K562 (cell line): ENCODE measurements around the gene ARHGEF3. TPM values are rescaled to one million over a fixed set of nuclear protein-coding genes. Genes with fewer than 3 reads are reported as not detected.

Experiments used
- ATAC-seq: fragments of 200-7000 bp; cut with Tn5 transposase; 3 replicates; pipeline ENCODE4 v1.9.1; 2020; ENCODE audit warnings: moderate library complexity
- BruUV-seq: library from RNA; stranded (reverse); fragments of 400-500 nt; replicated peaks from 2 replicates; lab custom pipeline; 2021; lab: Mats Ljungman, UMichigan
- CTCF ChIA-PET: fragments of 300-600 bp; formaldehyde crosslinking; extraction: SDS; loops from one replicate; lab custom pipeline; 2021; ENCODE audit warnings: low intra/inter-chr PET ratio; lab: Yijun Ruan, JAX
- POLR2A ChIA-PET: fragments of 300-600, 350-650 bp; sonication (Branson Sonifier 250); formaldehyde crosslinking; extraction: SDS; loops from one replicate; lab custom pipeline; 2021; ENCODE audit warnings: antibody characterized with exemption, inconsistent platforms; lab: Yijun Ruan, JAX
- DNase-seq, 4 experiments: peaks; one replicate each; pipeline versions ENCODE4 v3.0.0 to v3.0.0-alpha.2; 2011 to 2018; ENCODE audit warnings: low spot score in 3 of 4, mixed read lengths in 3 of 4; ENCODE audit errors: extremely low read depth in 1 of 4
- FAIRE-seq: peaks from 2 replicates; lab custom pipeline; 2011; peaks lifted over from hg19 to GRCh38; lab: Jason Lieb, UNC
- H2AFZ ChIP-seq: 2 replicates; pipeline ENCODE4 v1.6.0; 2011; ENCODE audit warnings: low read depth, low read length, control low read depth, inconsistent platforms
- H3K27ac ChIP-seq: fragments of 200-600 bp; 3 replicates; pipeline ENCODE4 v1.8.0; 2011; ENCODE audit warnings: low read depth, mild to moderate bottlenecking, control low read depth, inconsistent platforms, low read length, moderate library complexity, mixed read lengths; ENCODE audit errors: extremely low read depth
- H3K27me3 ChIP-seq, 2 experiments: fragments of 300-600 bp in 1 of 2; 2 replicates in 1 of 2; 3 replicates in 1 of 2; pipeline versions ENCODE4 v1.6.0 to v1.8.0; 2011; ENCODE audit warnings: inconsistent platforms in 2 of 2, low read length in 2 of 2, mild to moderate bottlenecking in 1 of 2, mixed read lengths in 1 of 2, moderate library complexity in 1 of 2; ENCODE audit not compliant: control insufficient read depth in 2 of 2, insufficient read depth in 2 of 2
- H3K36me3 ChIP-seq: fragments of 300-600 bp; 3 replicates; pipeline ENCODE4 v1.8.0; 2011; ENCODE audit warnings: mild to moderate bottlenecking, low read length, inconsistent platforms; ENCODE audit not compliant: control insufficient read depth, insufficient read depth
- H3K4me1 ChIP-seq, 2 experiments: fragments of 200-600 bp in 1 of 2; replicated peaks in 1 of 2; 2 replicates in 1 of 2; 3 replicates in 1 of 2; pipeline versions ENCODE4 v1.5.1 to v1.8.0; 2011; ENCODE audit warnings: inconsistent platforms in 2 of 2, low read length in 2 of 2, mild to moderate bottlenecking in 1 of 2, mixed read lengths in 1 of 2, moderate library complexity in 1 of 2; ENCODE audit not compliant: control insufficient read depth in 2 of 2, insufficient read depth in 2 of 2
- H3K4me2 ChIP-seq: 2 replicates; pipeline ENCODE4 v1.6.1; 2011; ENCODE audit warnings: low read length, control low read depth, inconsistent platforms, mixed read lengths; ENCODE audit not compliant: insufficient read depth
- H3K4me3 ChIP-seq: fragments of 200-600 bp; sonication (generic), shearing (Covaris generic); 2 replicates; pipeline ENCODE4 v1.5.1; 2016; ENCODE audit warnings: control low read depth, inconsistent platforms
- H3K79me2 ChIP-seq: fragments of 200-600 bp; 3 replicates; pipeline ENCODE4 v1.8.0; 2011; ENCODE audit warnings: low read length, inconsistent platforms; ENCODE audit not compliant: control insufficient read depth, insufficient read depth
- H3K9ac ChIP-seq, 2 experiments: 2 replicates each; pipeline versions ENCODE4 v1.6.0 to v1.6.1; 2011; ENCODE audit warnings: low read depth in 2 of 2, low read length in 2 of 2, control low read depth in 1 of 2, inconsistent platforms in 1 of 2, mild to moderate bottlenecking in 1 of 2, mixed read lengths in 1 of 2; ENCODE audit not compliant: insufficient read depth in 1 of 2
- H3K9me1 ChIP-seq: one replicate; pipeline ENCODE4 v1.6.0; 2011; ENCODE audit warnings: inconsistent platforms, mild to moderate bottlenecking, low read length, moderate library complexity; ENCODE audit not compliant: control insufficient read depth, insufficient read depth
- H3K9me3 ChIP-seq: replicated peaks from 2 replicates; pipeline ENCODE4 v1.5.1; 2011; ENCODE audit warnings: low read depth, low read length, inconsistent platforms; ENCODE audit not compliant: control insufficient read depth, insufficient read depth
- H4K20me1 ChIP-seq: replicated peaks from 2 replicates; pipeline ENCODE4 v1.6.1; 2011; ENCODE audit warnings: low read length, inconsistent platforms, mixed read lengths; ENCODE audit not compliant: control insufficient read depth, insufficient read depth
- E2F6 ChIP-seq, 2 experiments: IDR thresholded peaks; 2 replicates each; pipeline ENCODE4 v1.6.1; 2011; ENCODE audit warnings: borderline replicate concordance in 1 of 2, control low read depth in 1 of 2, low read depth in 1 of 2, low read length in 1 of 2, mild to moderate bottlenecking in 1 of 2, mixed read lengths in 1 of 2, moderate library complexity in 1 of 2; ENCODE audit not compliant: insufficient read depth in 1 of 2, insufficient read length in 1 of 2, poor library complexity in 1 of 2, severe bottlenecking in 1 of 2; ENCODE audit errors: extremely low read depth in 1 of 2
- EGR1 ChIP-seq: fragments of 450-650 bp; conservative IDR thresholded peaks from 2 replicates; pipeline ENCODE4 v1.6.1; 2017; ENCODE audit warnings: mild to moderate bottlenecking
- EP400 ChIP-seq: fragments of 450-650 bp; IDR thresholded peaks from 2 replicates; pipeline ENCODE4 v1.6.1; 2017; ENCODE audit warnings: antibody characterized with exemption, mild to moderate bottlenecking, moderate library complexity
- HDAC1 ChIP-seq, 2 experiments: fragments of 450-650 bp; IDR thresholded peaks; 2 replicates each; pipeline ENCODE4 v1.6.1; 2016 to 2017; ENCODE audit warnings: inconsistent platforms in 1 of 2, mild to moderate bottlenecking in 1 of 2, moderate library complexity in 1 of 2
- HNRNPL ChIP-seq: fragments of 200-400 bp; formaldehyde crosslinking; IDR thresholded peaks from 2 replicates; pipeline ENCODE4 v1.6.1; 2017; ENCODE audit warnings: low read depth, mild to moderate bottlenecking, low read length
- KAT7 ChIP-seq: sonication (generic); formaldehyde crosslinking; IDR thresholded peaks from 2 replicates; pipeline ENCODE4 v1.8.0; 2022; ENCODE audit warnings: missing genetic modification reagents, mild to moderate bottlenecking, borderline replicate concordance
- LCOR ChIP-seq: sonication (generic); formaldehyde crosslinking; IDR thresholded peaks from 2 replicates; pipeline ENCODE4 v1.8.0; 2022; ENCODE audit warnings: mild to moderate bottlenecking, missing genetic modification reagents
- NONO ChIP-seq, 2 experiments: fragments of 200-400 bp in 1 of 2; fragments of 450-650 bp in 1 of 2; formaldehyde crosslinking in 1 of 2; IDR thresholded peaks; 2 replicates each; pipeline ENCODE4 v1.6.1; 2017; ENCODE audit warnings: low read depth in 2 of 2, mild to moderate bottlenecking in 2 of 2, moderate library complexity in 2 of 2, low read length in 1 of 2
- POLR2A ChIP-seq: fragments of 450-650 bp; conservative IDR thresholded peaks from 2 replicates; pipeline ENCODE4 v1.6.1; 2016
- RBBP5 ChIP-seq: fragments of 200-600 bp; sonication (generic); IDR thresholded peaks from 2 replicates; pipeline ENCODE4 v1.6.1; 2012; ENCODE audit warnings: borderline replicate concordance, mild to moderate bottlenecking, low read length, control low read depth, inconsistent platforms; ENCODE audit not compliant: insufficient read depth, poor library complexity, severe bottlenecking
- RBFOX2 ChIP-seq: fragments of 200-400 bp; formaldehyde crosslinking; IDR thresholded peaks from 2 replicates; pipeline ENCODE4 v1.6.1; 2017; ENCODE audit warnings: low read depth, mild to moderate bottlenecking, low read length, moderate library complexity
- SMAD4 ChIP-seq: fragments of 250-450 bp; sonication (Bioruptor Pico); conservative IDR thresholded peaks from 2 replicates; pipeline ENCODE4 v1.8.0; 2021; ENCODE audit warnings: inconsistent platforms, mild to moderate bottlenecking, moderate library complexity
- SOX6 ChIP-seq: fragments of 450-650 bp; IDR thresholded peaks from 2 replicates; pipeline ENCODE4 v1.6.1; 2014; ENCODE audit warnings: mild to moderate bottlenecking
- SP1 ChIP-seq: sonication (generic); formaldehyde crosslinking; IDR thresholded peaks from 2 replicates; pipeline ENCODE4 v1.8.1; 2022; ENCODE audit warnings: mild to moderate bottlenecking, missing genetic modification reagents
- SRSF1 ChIP-seq: fragments of 200-400 bp; formaldehyde crosslinking; IDR thresholded peaks from 2 replicates; pipeline ENCODE4 v1.6.1; 2017; ENCODE audit warnings: mild to moderate bottlenecking, low read depth, low read length, moderate library complexity
- SUPT5H ChIP-seq: fragments of 450-650 bp; IDR thresholded peaks from 2 replicates; pipeline ENCODE4 v1.6.1; 2016
- TAF7 ChIP-seq: fragments of 450-650 bp; IDR thresholded peaks from 2 replicates; pipeline ENCODE4 v1.6.1; 2016; ENCODE audit warnings: missing genetic modification characterization, missing compliant biosample characterization
- TAF9B ChIP-seq: fragments of 450-650 bp; IDR thresholded peaks from 2 replicates; pipeline ENCODE4 v1.6.1; 2018; ENCODE audit warnings: mild to moderate bottlenecking; ENCODE audit not compliant: partially characterized antibody
- TBP ChIP-seq: optimal IDR thresholded peaks from 2 replicates; pipeline ENCODE3; 2011; ENCODE audit warnings: low read depth, low read length, improper control_type of control experiment
- ZNF282 ChIP-seq: sonication (generic); formaldehyde crosslinking; IDR thresholded peaks from 2 replicates; pipeline ENCODE4 v1.8.1; 2023; ENCODE audit warnings: missing genetic modification reagents
- WGBS: fragments of 100-300 bp; shearing (Covaris generic); methylation state at CpG from one replicate; pipeline ENCODE4 v1.1.6; 2016; ENCODE audit warnings: low coverage, mixed read lengths; ENCODE audit not compliant: insufficient coverage; ENCODE audit errors: missing lambda C conversion rate; 5-methylcytosine and 5-hydroxymethylcytosine counted together
- in situ Hi-C: fragments of 300-500 bp; cut with MboI; formaldehyde crosslinking; loops from 4 replicates; pipeline ENCODE4 v1.15.0; 2018; ENCODE audit warnings: inconsistent platforms, mixed read lengths
- intact Hi-C: fragments of 100-400 bp; cut with micrococcal nuclease; formaldehyde crosslinking; loops from 2 replicates; pipeline ENCODE4 v1.14.2; 2022
- polyA plus RNA-seq, 8 experiments: library from polyadenylated mRNA; depleted of rRNA in 4 of 8; stranded (reverse) in 5 of 8; unstranded in 3 of 8; fragments of >200 nt; fragmentation: Nextera tagmentation in 2 of 8; fragmentation: Illumina TruSeq in 1 of 8; extraction: Ambion mirVana in 2 of 8; extraction: Trizol in 1 of 8; gene quantifications; 2 replicates each; pipeline versions ENCODE4 v1.2.1 to v1.2.3, GENCODE V29; 2011 to 2014; ENCODE audit warnings: inconsistent platforms in 1 of 8, missing spikeins in 1 of 8
- total RNA-seq, 7 experiments: library from RNA; depleted of rRNA in 6 of 7; stranded (reverse); fragments of >200 nt in 6 of 7; fragmentation: Illumina TruSeq in 2 of 7; extraction: Trizol in 2 of 7; gene quantifications; 2 replicates each; pipeline versions ENCODE4 v1.2.1 to v1.2.3, GENCODE V29; 2011 to 2021; ENCODE audit warnings: low replicate concordance in 1 of 7

Gene ARHGEF3
- total and polyA plus RNA-seq, 9 of the 15 experiments (the other 6 are each of a cell fraction or from before 2014, with no cell fraction given): 0.77 to 2.7 (median 1.4) TPM

GRCh38 chr3:56682462-56683121 is 119.2 kb downstream of the ARHGEF3 start:
- in situ Hi-C loops: no loop called here
- Histone ChIP-seq H3K27me3 (no peaks in the 10 kb centered on the region), H3K9me3 (peaks cover 7% of the 10 kb centered on the region), H3K9ac (peak overlapping the region; percentile 91 to 98), H3K79me2 (peaks cover 49% of the 10 kb centered on the region), H3K36me3 (peaks cover 19% of the 10 kb centered on the region; the same call in 1 of the 3 replicates), H3K9me1 (no peaks in the 10 kb centered on the region), H3K4me3 (peak overlapping the region; percentile 79), H4K20me1 (no peaks in the 10 kb centered on the region), H3K4me1 (peaks cover 2 to 10% of the 10 kb centered on the region in 2 experiments; a peak in 3 of 5 replicates), H3K4me2 (peak overlapping the region; percentile 80), H2AFZ (peak overlapping the region; percentile 81), H3K27ac (peak overlapping the region; percentile 97)
- ChIA-PET CTCF (no interaction called here), POLR2A (interaction anchor here (0.5 to 1.5 kb wide), 6 partner anchors 9 to 160 kb away, joined by 3 to 7 read pairs (median 4); no protein-coding TSS in a partner anchor)
- 1% methylated on average over 20 of the region's 58 CpGs for WGBS
- ATAC-seq: peak; percentile 87
- BruUV-seq: TSS peak; percentile 88
- FAIRE-seq: no peak
- intact Hi-C loops: no loop called here
- peak in 3 of 4 experiments; percentile 43 to 77 (median 44) for DNase-seq
- TF ChIP-seq TAF7 (tag) (peak; percentile 64), TBP (peak; percentile 51), HDAC1 (IDR thresholded peaks at IDR 0.05) (0 out of 4 replicates have a peak, but pooled peaks of 1 of the 2 experiments have one; percentile 37), TAF9B (peak; percentile 58), EGR1 (peak; percentile 14; the same call in 1 of the 2 replicates), SUPT5H (peak; percentile 68), NONO (IDR thresholded peaks at IDR 0.05; ENCODE audit: low read depth in 2 of 2, low read length in 1 of 2) (0 out of 4 replicates have a peak, but pooled peaks of 1 of the 2 experiments have one; percentile 23), SP1 (CRISPR knock-in tag) (no peak), SOX6 (no peak), RBBP5 (peak; percentile 72), SRSF1 (0 out of 2 replicates have a peak, but pooled peaks have one; percentile 21), SMAD4 (CRISPR knock-in tag) (0 out of 2 replicates have a peak, but pooled peaks have one; percentile 6), POLR2A (peak; percentile 80), ZNF282 (0 out of 2 replicates have a peak, but pooled peaks have one; percentile 8), EP400 (peak; percentile 62; the same call in 1 of the 2 replicates), RBFOX2 (peak; percentile 89), LCOR (CRISPR knock-in tag) (peak; percentile 41; the same call in 1 of the 2 replicates), HNRNPL (no peak), KAT7 (CRISPR knock-in tag) (peak; percentile 47; the same call in 1 of the 2 replicates), E2F6 (IDR thresholded peaks at IDR 0.05; ENCODE audit: borderline replicate concordance in 1 of 2, extremely low read depth in 1 of 2, insufficient read depth in 1 of 2, insufficient read length in 1 of 2, low read depth in 1 of 2, low read length in 1 of 2, poor library complexity in 1 of 2, severe bottlenecking in 1 of 2) (peak in 1 of 2 experiments; percentile 4)
